HG03457 (cell line): ENCODE results near the gene SGSH.

Experiments
- ATAC-seq: cut with Tn5 transposase; IDR thresholded peaks from one replicate; pipeline ENCODE4 v1.9.1; 2021; ENCODE audit warnings: moderate number of reproducible peaks; ENCODE audit not compliant: unreplicated experiment

SGSH gene

GRCh38 chr17:80187090-80187489, 33.0 kb downstream of the SGSH start:
- ATAC-seq: no peak

DNA sequence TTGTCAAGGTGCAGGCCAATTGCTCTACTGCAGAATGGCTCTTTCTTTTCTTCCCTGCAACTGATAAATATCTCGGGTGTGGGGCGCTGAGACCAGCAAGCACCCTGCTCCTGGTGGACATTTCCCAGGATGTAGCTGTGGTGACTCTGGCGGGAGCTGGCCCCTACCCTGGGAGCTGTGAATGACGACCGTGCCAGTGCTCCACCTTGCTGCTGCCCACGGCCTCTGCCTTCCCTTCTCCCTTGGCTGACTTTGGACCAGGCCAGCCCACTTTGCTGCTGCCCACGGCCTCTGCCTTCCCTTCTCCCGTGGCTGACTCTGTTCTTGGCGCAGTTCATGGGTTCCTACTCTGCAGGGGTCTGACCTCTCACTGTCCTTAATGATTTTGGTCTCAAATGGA, 34.2 kb downstream of the SGSH start:
- no peak for ATAC-seq

DNA sequence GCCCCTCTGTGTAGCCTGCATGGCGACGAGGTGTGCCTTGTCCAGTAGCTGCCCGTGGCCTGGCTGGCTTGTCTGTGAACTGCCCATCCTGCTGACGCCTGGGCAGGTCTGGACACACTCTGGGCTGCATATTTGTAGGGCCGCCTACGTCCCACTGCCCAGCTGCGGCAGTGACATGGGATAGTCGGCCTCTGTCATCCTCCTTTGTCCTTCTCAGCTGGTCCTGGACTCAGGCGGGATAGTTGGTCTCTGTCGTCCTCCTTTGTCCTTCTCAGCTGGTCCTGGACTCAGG, 35.8 kb downstream of the SGSH start:
- no peak for ATAC-seq

DNA sequence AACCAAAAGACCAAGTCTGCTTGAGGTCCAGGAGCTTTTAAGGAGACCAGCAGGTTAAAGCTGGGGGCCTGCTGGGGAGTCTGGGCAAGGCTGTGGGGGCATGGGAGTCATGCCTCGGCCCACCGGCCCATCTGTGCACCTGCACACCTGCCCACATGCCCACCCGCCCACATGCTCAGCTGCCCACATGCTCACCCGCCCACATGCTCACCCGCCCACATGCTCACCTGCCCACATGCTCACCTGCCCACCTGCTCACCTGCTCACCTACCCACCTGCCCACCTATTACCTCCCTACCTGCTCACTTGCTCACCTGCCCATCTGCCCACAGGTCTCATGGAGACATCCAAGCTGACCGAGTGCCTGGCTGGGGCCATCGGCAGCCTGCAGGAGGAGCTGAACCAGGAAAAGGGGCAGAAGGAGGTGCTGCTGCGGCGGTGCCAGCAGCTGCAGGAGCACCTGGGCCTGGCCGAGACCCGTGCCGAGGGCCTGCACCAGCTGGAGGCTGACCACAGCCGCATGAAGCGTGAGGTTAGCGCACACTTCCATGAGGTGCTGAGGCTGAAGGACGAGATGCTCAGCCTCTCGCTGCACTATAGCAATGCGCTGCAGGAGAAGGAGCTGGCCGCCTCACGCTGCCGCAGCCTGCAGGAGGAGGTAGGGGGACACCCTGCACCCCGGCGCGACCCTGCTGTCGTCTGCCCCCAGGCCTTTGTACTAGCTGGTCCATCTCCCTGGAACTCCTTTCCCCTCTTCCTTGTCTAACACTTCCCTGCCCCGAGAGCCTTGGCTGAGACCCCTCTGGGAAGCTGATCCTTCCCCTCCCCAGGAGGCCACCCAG, 36.3 kb downstream of the SGSH start:
- no peak for ATAC-seq

GRCh38 chr17:80182845-80183223, 37.3 kb downstream of the SGSH start:
- no peak for ATAC-seq

DNA sequence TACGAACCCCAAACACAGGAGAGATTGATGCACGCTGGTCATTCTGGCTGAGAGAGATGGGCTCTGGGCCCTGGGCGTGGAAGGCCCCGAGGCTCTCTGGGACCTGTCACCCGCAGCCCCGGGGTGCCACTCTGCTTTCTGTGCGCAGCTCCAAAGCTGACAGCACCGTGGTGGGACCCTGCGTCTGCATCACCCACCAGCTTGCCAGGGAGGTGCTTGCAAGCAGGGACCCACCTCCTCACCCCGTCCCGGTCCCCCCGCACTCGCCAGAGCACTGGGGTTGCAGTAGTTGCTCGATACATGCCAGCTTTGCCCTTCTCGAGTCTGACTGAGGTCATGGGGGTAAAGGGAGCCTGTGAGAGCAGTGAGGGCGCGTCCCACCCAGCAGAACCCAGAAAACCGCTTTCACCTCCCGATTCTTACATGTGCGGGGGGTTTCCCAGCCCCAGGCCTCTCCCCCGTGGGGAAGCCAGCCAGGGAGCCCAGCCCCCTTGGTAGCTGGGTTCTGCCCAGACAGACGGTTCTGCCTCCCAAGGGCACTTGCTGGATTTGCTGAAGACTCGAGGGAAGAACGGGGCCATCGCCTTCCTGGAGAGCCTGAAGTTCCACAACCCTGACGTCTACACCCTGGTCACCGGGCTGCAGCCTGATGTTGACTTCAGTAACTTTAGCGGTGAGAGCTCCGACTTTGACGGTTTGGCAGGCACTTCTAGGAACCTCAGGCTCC, 37.9 kb downstream of the SGSH start:
- no peak for ATAC-seq

GRCh38 chr17:80181431-80181830, 38.7 kb downstream of the SGSH start:
- no peak for ATAC-seq

DNA sequence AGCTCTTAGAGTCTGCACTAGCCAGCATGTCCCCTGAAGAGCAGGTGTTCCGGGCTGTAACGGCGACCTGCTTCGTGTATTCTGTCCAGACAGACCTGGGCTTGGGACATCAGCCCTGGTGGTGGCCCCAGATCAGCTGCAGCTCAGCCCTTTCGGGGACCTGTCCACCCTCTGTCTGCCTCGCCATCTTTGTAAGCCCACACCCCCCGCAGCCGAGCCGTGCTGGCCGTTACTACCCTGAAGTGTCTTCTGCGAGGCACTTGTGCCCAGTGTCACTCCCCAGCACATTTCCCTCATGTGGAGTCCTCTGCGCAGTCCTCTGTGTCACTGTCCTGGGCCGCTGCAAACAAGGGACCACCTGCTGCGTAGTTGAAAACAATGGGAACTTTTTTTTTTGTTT, 39.9 kb downstream of the SGSH start:
- ATAC-seq: no peak

DNA sequence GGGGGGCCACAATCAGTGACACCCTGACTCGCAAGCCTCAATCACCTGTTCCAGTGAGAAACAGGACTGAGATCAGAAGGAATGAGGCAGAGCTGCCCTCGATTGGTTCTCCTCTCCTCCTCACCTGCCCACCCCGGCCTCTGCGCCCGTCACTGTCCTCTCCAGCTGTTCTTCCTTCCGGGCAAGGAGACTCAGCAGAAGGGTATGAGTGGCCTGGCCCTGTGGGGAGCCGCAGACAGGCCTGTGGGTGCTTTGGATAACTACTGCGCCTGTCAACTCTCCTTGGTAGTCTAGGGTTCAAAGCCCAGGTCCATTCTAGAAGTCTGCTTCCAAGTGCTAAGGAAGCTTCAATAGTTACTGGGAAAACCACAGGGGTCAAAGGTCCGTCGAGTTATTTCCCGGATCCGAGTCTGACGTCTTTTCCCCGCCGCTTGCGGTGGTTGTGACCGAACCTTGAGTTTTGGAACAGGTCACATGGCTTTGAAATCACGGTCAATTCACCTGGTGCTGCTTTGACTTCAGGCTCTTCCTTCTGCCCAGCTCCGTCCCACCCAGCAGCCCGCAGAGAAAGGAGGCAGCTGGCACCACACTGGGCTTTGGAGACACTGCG, 42.0 kb downstream of the SGSH start:
- no peak for ATAC-seq

GRCh38 chr17:80176757-80177156, 43.4 kb downstream of the SGSH start:
- ATAC-seq: no peak

DNA sequence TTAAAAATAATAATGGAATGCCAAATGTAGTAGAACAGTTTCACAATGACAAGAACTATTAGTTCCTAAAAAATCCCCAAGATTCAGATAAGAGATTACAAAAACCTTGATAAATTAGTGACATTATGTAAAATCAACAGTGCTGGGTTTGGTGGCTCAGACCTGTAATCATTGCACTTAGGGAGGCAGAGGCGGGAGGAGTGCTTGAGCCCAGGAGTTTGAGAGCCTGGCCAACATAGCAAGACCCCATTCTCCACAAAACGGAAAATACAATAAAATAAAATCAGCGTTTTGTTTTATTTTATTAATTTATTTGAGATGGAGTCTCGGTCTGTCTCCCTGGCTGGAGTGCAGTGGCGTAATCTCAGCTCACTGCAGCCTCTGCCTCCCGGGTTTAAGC, 46.2 kb downstream of the SGSH start:
- ATAC-seq: no peak

- ATAC-seq: no peak
Measured at GRCh38 chr17:80173126-80173525, 47.0 kb downstream of the SGSH start.

DNA sequence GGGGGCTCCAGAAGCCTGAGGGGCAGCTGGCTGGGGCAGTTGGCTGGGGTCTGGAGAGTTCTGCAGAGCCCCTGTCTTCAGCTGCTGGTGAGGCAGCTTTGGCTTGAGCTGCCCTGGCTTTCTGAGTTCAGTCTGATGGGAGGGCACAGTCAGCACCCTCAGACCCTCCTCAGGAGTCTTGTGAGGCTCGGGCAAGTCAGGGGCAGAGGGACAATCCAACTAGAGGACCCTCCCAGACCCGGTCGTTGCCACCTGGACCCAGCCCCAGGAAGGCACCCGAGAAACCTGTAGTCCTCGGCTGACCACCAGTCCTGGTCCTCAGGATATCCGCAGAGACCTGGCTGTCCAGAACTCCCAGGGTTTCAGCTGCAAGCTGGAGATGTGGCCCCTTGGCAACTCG, 48.5 kb downstream of the SGSH start:
- ATAC-seq: no peak

GRCh38 chr17:80169784-80170500, 50.2 kb downstream of the SGSH start, which contains the start of gene CARD14:
CARD14 (plus strand) TSS chr17:80170030; CDS start chr17:80181439, 11,409 bp downstream.
- no peak for ATAC-seq

GRCh38 chr17:80169107-80169506, 51.0 kb downstream of the SGSH start:
- no peak for ATAC-seq

DNA sequence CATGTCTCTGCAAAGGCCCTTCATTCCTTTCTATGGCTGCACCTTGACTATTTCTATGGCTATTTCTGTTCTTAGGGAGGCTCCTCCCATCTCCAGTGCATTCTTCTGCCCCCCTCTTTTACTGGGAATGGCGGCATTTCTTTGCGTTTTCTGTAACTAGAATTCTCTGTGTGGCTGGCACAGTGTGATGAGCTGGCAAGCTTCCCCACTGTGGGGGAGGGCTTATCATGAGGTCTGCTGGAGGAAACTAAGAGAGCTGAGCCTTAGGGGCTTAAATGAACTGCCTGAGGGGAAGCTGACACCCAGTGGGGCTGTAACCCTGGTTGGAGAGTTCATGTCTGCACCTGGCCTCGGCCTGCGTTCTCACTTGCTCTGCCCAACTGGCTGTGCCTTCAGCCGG, 51.8 kb downstream of the SGSH start:
- ATAC-seq: no peak

- no peak for ATAC-seq
Measured at GRCh38 chr17:80166446-80166845, 53.7 kb downstream of the SGSH start.

- no peak for ATAC-seq
Measured at GRCh38 chr17:80164185-80164584, 55.9 kb downstream of the SGSH start.

- ATAC-seq: no peak
Measured at GRCh38 chr17:80163336-80163735, 56.8 kb downstream of the SGSH start.

DNA sequence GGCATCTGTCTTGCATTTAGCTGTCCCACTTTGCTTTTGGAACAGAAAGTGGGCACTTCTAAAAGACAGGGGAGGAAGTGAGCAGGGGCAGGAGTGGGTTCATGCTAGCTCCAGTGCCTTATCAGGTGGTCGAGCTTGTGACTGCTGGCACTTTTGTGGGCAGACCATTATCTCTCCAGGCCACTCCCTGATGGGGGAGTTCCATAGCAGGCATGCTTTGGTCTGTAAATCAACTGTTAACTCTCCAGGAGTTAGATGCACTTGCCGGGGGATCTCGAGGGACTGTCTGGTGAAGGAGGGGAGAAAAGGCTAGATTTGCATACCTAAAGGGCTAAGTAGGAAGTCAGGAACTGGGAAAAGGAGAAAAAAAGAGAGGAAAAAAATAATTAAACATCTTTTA, 59.6 kb downstream of the SGSH start:
- no peak for ATAC-seq
